GM12872 (cell line): ENCODE data around the gene MRPS9.

Experiments used
- TF ChIP-seq, protein P1 (sequence below): IDR thresholded peaks from 3 replicates; pipeline ENCODE4 v1.5.1; 2011; ENCODE audit warnings: low read depth, mild to moderate bottlenecking, low read length, moderate library complexity; ENCODE audit not compliant: insufficient read depth

Gene MRPS9

DNA sequence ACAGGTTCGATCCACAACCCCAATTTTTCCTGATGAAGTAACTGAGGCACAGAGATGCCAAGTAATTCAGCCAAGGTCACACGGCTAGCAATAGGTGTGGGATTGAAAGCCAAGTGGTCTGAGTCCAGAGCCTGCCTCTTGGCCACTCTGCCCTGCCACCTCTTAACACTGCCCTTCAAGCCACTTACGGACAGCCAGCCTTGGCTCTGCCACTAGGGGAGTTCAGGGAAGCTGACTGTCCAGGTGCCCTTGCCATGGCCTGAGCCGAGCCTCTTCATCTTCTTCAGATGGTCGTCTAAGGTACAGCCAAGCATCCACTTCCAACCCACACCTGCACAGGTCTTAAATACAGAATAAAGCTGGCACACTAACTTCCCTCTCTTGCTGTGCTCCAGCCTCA is 104.4 kb downstream of the MRPS9 start:
- TF ChIP-seq, protein P1, sequence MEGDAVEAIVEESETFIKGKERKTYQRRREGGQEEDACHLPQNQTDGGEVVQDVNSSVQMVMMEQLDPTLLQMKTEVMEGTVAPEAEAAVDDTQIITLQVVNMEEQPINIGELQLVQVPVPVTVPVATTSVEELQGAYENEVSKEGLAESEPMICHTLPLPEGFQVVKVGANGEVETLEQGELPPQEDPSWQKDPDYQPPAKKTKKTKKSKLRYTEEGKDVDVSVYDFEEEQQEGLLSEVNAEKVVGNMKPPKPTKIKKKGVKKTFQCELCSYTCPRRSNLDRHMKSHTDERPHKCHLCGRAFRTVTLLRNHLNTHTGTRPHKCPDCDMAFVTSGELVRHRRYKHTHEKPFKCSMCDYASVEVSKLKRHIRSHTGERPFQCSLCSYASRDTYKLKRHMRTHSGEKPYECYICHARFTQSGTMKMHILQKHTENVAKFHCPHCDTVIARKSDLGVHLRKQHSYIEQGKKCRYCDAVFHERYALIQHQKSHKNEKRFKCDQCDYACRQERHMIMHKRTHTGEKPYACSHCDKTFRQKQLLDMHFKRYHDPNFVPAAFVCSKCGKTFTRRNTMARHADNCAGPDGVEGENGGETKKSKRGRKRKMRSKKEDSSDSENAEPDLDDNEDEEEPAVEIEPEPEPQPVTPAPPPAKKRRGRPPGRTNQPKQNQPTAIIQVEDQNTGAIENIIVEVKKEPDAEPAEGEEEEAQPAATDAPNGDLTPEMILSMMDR = no peak

DNA sequence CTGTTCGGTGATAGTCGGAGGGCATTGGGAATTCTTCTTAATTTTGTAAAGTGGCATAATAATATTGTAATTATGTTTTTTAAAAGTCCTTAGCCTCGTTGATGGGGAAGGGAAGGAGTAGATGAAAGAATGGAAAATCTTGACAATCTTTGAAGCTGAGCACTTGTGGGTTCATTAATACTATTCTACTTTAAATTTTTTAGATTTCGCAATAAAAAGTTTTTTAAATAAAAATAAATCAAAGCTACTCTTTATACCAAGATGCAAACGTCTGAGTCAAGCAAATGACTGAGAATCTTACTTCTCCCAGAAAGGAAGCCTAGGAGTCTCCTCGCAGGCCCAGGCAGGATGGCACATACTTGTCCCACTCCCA is 105.2 kb downstream of the MRPS9 start:
- TF ChIP-seq, protein P1 = no peak

DNA sequence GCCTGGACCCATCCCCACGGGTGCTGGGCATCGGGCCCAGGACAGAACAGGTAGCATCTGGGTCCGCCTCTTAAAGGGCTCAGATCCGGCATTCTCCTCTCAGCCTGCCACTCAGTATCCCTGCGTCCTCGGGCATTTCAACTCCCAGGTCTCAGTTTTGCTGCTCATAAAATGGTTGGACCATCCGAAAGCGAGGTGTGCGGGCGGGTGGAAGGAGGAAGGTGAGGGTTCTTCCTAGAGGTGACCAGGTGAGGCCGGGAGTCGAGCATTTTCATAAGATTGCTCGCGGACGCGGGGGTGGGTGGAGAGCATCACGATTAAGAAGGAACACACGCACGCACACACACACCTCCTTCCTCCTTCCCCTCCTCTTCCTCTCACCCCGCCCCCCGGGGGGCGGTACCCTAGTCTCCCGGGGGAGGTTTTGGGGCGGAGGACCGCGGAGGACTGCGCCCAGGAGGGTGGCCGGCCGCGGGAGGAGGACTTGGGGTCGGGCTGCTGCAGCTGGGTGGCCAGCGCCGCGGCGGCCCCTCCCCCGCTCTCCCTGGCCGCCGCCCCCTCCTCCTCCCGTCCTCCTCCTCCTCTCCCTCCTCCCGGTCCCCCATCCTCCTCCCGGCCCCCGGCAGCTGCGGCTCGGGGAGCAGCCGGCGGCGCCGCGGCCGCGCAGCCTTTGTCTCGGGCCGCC is 105.7 kb downstream of the MRPS9 start:
- TF ChIP-seq, protein P1 = no peak

DNA sequence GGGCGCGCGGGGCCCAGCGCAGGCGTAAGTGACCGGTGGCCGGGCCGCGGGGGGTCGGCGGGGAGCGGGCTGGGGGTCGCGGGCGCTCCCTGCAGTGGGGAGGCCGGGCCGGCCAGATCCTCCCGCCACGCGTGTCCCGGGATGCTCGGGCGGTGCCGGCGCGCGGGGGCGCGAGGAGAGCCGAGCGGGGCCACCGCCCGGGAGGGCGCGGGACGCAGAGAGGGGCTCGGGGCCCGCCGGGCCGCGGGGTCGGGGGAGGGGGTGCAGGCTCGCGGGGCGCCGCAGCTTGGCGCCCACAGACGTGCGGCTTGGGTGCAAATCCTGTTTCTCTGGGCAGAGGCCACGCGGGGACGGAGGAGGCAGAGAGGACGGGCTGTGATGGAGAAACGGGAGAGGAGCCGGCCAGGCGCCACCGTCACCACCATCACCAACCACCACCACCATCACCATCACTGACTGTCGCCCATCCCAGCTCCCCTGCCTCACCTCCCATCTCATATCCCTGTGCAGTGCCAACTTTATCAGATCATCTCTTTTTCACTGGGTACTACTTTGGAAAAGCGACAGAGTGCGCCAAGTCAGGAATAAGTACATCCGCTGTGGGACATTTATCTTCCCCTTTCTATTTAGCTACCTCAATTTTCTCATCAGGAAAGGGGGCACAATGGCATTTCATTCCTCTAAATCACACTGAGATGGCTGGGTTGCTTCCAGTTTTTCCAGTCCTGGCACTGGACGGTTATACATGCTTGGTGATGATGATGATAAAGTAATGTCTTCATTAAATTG is 106.5 kb downstream of the MRPS9 start:
- TF ChIP-seq, protein P1 = no peak

DNA sequence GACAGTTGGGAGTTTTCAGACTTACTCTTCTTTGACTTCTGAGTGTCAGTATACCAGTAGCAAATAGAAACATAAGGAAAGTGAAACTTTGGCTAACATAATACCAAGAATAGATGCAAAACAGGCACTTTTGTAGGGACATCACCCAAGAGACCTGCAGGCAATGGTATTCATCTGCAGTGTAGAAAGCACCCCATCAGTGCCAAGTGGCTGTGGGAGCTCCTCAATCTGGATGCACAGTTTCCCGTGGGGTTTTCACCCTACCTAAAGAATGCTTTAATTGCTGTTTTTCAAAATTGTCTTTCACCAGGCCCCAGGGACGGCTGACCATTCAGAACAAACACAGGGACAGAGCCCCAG is 107.1 kb downstream of the MRPS9 start:
- TF ChIP-seq, protein P1 = no peak

DNA sequence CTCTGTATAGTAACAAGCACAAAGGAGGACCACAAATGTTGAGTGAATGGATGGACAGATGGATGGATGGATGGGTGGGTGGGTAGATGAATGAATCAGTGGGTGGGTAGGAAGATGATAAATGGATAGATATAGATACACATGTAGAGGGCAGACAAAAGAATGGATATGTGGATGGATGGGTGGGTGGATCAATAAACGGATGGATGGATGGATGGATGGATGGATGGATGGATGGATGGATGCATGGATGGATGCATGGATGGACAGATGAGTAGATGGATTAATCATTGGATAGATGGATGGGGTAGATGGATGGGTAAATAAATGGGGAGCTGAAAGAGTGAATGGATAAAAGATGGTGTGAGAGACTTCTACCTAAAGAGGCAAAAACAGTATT is 111.4 kb downstream of the MRPS9 start:
- TF ChIP-seq, protein P1 = no peak
